Vagina (tissue), 2 donors: ENCODE measurements around the gene DNAAF8. TPM values are rescaled to one million over a fixed set of nuclear protein-coding genes. Genes with fewer than 3 reads are reported as not detected.

ENCODE experiments used
- DNase-seq, 2 donors: peaks; one replicate each; pipeline ENCODE4 v3.0.0-alpha.2; 2017; ENCODE audit errors: extremely low spot score in 2 of 2
- H3K27ac ChIP-seq: fragments of 200-600 bp; sonication (generic); one replicate; pipeline ENCODE4 v1.5.1; 2019
- H3K27me3 ChIP-seq: fragments of 200-600 bp; sonication (generic); one replicate; pipeline ENCODE4 v1.5.1; 2019
- H3K36me3 ChIP-seq, 2 donors: fragments of 200-600 bp; sonication (generic); one replicate each; pipeline ENCODE4 v1.5.1; 2017 to 2019
- H3K4me1 ChIP-seq: fragments of 200-600 bp; sonication (generic); one replicate; pipeline ENCODE4 v1.5.1; 2019
- H3K4me3 ChIP-seq, 2 donors: fragments of 200-600 bp; sonication (generic); 1 replicate in 1 of 2; 2 replicates in 1 of 2; pipeline ENCODE4 v1.5.1; 2016 to 2019
- H3K9me3 ChIP-seq: fragments of 200-600 bp; sonication (generic); one replicate; pipeline ENCODE4 v1.5.1; 2019
- POLR2A ChIP-seq, 2 donors: fragments of 450-650 bp; IDR thresholded peaks; one replicate each; pipeline ENCODE4 v1.6.1; 2017; ENCODE audit warnings: antibody characterized with exemption in 2 of 2, mild to moderate bottlenecking in 2 of 2, moderate library complexity in 2 of 2
- POLR2AphosphoS5 ChIP-seq, 2 donors: sonication (generic); formaldehyde crosslinking; IDR thresholded peaks; one replicate each; pipeline ENCODE4 v1.9.0; 2017; ENCODE audit warnings: antibody characterized with exemption in 2 of 2, mild to moderate bottlenecking in 2 of 2, low read depth in 1 of 2; ENCODE audit not compliant: insufficient read depth in 1 of 2
- intact Hi-C: fragments of 100-400 bp; cut with DNase I; formaldehyde crosslinking; loops from one replicate; pipeline ENCODE4 v1.15.1; 2023
- total RNA-seq: library from RNA; depleted of rRNA; stranded (reverse); fragments of >200 nt; gene quantifications from one replicate; pipeline ENCODE4 v1.2.3, GENCODE V29; 2016
- TF ChIP-seq, protein P1 (sequence below), 3 experiments: fragments of 450-650 bp in 2 of 3; fragments of 200-600 bp in 1 of 3; sonication (generic) in 1 of 3; IDR thresholded peaks; one replicate each; pipeline ENCODE4 v1.5.1; 2017 to 2019; ENCODE audit warnings: antibody characterized with exemption in 3 of 3, mild to moderate bottlenecking in 2 of 3, moderate library complexity in 2 of 3

The DNAAF8 gene
- total RNA-seq, 1 donor from 2014 or later, result not detected

DNA sequence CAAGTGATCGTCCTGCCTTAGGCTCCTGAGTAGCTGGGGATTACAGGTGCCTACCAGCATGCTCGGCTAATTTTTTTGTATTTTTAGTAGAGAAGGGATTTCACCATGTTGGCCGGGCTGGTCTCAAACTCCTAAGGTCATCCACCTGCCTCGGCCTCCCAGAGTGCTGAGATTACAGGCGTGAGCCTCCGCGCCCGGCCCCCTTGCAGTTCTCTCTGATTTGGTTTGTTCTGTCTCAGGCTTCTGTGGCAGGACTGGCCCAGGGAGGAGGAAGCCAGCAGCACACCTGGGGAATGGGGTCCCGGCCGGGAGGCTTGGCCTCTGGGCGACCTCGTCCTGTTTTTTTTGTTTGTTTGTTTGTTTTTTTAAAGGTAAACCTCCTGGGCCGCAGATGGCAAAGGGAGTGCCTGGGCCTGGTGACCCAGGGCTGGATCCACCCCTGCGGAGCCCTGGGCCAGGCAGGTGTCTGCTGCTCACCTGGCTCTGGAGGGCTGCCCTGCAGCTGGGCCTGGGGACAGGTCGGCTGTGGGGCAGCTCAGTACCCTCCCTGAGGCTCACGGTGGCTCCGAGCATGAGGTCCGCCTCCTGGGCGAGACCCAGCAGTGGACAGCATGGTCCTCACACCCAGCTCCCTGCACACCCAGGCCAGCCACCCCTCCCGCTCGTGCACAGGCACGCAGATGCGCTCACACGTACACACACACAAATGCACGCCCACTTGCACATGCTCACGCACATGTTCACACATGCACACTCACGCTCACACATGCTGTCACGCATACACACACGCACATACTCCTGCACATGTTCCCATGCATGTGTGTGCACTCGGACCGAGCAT, 44.3 kb upstream of the DNAAF8 start:
- no peak for DNase-seq
- peaks cover 0 to 40% of the 10 kb centered on the region in 2 donors for H3K36me3 ChIP-seq

DNA sequence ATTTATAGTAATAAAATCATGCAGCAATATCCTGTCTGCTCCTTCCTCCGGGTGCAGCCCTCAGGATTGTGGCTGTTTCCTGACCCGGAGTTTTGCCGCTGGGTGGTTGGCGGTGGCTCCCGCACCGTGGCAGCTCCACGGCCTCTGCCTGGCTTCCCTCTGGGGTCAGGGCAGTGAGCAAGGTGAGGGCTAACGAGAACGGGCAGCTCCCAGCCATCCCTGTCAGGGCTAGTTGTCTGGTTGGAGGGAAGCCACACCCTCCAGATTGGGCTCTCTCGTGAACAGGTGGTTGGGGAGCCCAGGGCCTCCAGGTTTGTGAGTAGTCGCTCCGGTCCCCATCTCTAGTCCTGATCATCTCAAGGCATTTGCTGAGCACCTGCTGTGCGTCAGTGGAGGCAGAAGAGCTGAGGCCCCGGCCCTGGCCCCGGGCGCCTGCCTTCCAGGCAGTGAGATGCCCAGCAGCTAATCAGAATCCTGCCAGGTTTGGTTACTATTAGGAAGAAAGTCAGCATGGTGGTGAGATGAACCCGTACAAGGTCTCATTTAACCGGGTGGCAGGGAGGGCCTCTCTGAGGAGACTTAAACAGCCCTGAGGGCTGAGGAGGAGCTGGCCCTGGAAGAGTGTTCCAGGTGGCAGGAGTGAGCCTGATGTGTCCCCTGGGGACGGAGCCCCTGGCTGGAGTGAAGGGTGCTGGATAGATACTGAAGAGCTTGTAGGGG, 43.2 kb upstream of the DNAAF8 start:
- DNase-seq, result no peak
- H3K36me3 ChIP-seq, result peaks cover 0 to 35% of the 10 kb centered on the region in 2 donors

More for the DNA sequence above, 44.3 kb upstream of the DNAAF8 start:
- no peak overlapping the region for H3K27ac ChIP-seq
- H3K4me3 ChIP-seq, result no peak overlapping the region
- H3K4me1 ChIP-seq, result peaks cover 21% of the 10 kb centered on the region
- no peaks in the 10 kb centered on the region for H3K9me3 ChIP-seq
- intact Hi-C loops, result no loop called here
- H3K27me3 ChIP-seq, result no peaks in the 10 kb centered on the region
- TF ChIP-seq, protein P1, sequence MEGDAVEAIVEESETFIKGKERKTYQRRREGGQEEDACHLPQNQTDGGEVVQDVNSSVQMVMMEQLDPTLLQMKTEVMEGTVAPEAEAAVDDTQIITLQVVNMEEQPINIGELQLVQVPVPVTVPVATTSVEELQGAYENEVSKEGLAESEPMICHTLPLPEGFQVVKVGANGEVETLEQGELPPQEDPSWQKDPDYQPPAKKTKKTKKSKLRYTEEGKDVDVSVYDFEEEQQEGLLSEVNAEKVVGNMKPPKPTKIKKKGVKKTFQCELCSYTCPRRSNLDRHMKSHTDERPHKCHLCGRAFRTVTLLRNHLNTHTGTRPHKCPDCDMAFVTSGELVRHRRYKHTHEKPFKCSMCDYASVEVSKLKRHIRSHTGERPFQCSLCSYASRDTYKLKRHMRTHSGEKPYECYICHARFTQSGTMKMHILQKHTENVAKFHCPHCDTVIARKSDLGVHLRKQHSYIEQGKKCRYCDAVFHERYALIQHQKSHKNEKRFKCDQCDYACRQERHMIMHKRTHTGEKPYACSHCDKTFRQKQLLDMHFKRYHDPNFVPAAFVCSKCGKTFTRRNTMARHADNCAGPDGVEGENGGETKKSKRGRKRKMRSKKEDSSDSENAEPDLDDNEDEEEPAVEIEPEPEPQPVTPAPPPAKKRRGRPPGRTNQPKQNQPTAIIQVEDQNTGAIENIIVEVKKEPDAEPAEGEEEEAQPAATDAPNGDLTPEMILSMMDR (IDR thresholded peaks at IDR 0.05), result no peak
- TF ChIP-seq POLR2A (IDR thresholded peaks at IDR 0.05) (no peak), POLR2AphosphoS5 (IDR thresholded peaks at IDR 0.05; ENCODE audit: insufficient read depth in 1 of 2, low read depth in 1 of 2) (no peak)

DNA sequence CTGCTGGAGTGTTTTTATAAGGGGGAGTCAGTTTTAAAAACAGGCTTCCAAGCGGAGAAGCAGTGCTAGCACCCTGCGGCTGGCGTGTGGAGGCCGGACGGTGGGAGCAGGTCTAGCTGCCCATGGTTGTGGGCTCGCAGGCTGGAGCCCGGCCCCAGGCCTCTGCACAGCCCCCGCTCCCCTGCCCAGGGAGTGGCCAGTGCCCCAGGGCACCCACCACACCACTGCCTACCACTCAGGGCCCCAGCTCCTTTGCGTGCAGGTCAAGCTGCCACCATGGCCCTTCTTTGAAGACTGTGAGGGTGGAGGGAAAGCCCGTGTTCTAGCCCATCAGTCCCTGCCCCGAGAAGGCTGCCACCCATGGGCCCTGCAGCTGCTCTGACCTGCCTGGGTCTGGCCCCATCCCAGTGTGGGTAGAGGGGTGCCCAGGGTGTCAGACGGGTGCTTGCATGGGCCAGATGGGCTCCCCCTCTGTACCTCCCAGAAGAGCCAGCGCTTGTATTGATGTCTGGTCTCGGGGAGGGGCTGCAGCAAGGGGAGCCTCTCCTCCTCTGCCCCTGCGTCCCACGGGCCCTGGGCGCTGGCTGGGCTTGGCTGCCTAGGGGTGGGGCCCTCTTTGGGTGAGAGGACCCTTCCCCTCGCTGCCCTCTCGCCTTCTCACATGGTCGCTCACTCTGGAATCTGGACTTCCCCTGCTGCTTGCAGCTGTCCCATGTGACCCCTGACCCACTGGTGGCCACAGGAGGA, 42.5 kb upstream of the DNAAF8 start:
- H3K9me3 ChIP-seq, result no peaks in the 10 kb centered on the region
- DNase-seq, result peak in 1 of 2 donors; percentile 88
- H3K36me3 ChIP-seq, result peaks cover 0 to 29% of the 10 kb centered on the region in 2 donors
- peaks cover 37% of the 10 kb centered on the region for H3K4me1 ChIP-seq
- no peak overlapping the region for H3K4me3 ChIP-seq
- TF ChIP-seq POLR2AphosphoS5 (IDR thresholded peaks at IDR 0.05; ENCODE audit: insufficient read depth in 1 of 2, low read depth in 1 of 2), result no peak
- TF ChIP-seq, protein P1 (IDR thresholded peaks at IDR 0.05), result no peak
- no peak for TF ChIP-seq POLR2A (IDR thresholded peaks at IDR 0.05)
- intact Hi-C loops, result no loop called here
- H3K27ac ChIP-seq, result no peak overlapping the region
- no peaks in the 10 kb centered on the region for H3K27me3 ChIP-seq

More for the DNA sequence above, 43.2 kb upstream of the DNAAF8 start:
- Histone ChIP-seq H3K27ac (no peak overlapping the region), H3K9me3 (no peaks in the 10 kb centered on the region), H3K4me1 (peaks cover 31% of the 10 kb centered on the region), H3K4me3 (no peak overlapping the region), H3K27me3 (no peaks in the 10 kb centered on the region)
- intact Hi-C loops, result no loop called here
- no peak for TF ChIP-seq POLR2AphosphoS5 (IDR thresholded peaks at IDR 0.05; ENCODE audit: insufficient read depth in 1 of 2, low read depth in 1 of 2)

DNA sequence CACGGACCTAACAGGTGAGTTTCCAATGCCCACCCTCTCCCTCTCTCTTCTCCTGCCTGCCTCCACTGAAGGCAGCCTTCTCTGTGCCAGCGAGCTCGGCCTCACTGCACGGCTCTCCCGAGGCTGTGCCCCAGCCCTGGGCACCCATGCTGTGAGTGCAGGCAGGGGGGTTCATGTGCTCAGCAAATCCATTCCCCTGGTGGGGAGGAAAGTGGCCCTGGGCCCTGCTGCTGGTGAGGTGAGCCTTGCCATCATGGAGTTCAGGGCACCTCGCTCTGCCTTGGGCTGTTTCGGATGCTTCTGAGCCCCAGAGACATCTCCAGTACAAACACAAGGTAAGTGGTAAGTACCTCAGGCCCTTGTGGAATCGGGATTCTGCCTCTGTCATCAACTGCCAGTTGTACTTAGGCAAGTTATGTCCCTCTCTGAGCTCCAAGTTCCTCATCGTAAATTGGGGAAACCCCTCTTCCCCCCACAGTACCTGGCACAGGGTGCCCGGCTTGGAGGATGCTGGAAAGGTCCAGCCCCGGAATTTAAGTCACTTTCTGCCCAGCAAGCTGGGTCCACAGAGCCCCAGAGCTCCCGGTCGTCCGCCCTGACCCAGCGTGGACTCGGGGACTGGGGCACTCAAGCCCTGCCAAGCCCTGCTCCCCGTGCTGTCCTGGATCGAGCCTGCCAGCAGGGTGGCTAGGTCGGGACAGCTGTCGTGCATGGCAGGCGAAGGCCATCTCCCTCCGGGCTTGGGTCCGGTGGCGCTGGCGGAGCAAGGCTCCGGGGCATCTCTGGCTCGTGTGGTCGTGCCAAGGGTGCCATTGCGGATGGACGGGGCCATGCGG, 41.7 kb upstream of the DNAAF8 start:
- Histone ChIP-seq H3K9me3 (no peaks in the 10 kb centered on the region), H3K27me3 (no peaks in the 10 kb centered on the region), H3K36me3 (peaks cover 0 to 24% of the 10 kb centered on the region in 2 donors), H3K4me3 (peak overlapping the region; percentile 78 to 91), H3K27ac (peak overlapping the region; percentile 54), H3K4me1 (peaks cover 37% of the 10 kb centered on the region)
- peak in 1 of 2 donors; percentile 88 for DNase-seq
- TF ChIP-seq, protein P1 (IDR thresholded peaks at IDR 0.05), result no peak
- TF ChIP-seq POLR2A (IDR thresholded peaks at IDR 0.05) (no peak), POLR2AphosphoS5 (IDR thresholded peaks at IDR 0.05; ENCODE audit: insufficient read depth in 1 of 2, low read depth in 1 of 2) (no peak)
- intact Hi-C loops, result no loop called here
